HCT116 (cell line): ENCODE data around the gene SEPHS2. TPM values are rescaled to one million over a fixed set of nuclear protein-coding genes. Genes with fewer than 3 reads are reported as not detected.

Source experiments
- ATAC-seq: fragments of 200-7000 bp; cut with Tn5 transposase; 2 replicates; pipeline ENCODE4 v1.9.1; 2020; ENCODE audit warnings: mild to moderate bottlenecking, moderate library complexity
- BruUV-seq: library from RNA; stranded (reverse); fragments of 400-500 nt; replicated peaks from 2 replicates; lab custom pipeline; 2021; lab: Mats Ljungman, UMichigan
- CTCF ChIA-PET: fragments of 300-600 bp; sonication (Branson Sonifier 250); formaldehyde crosslinking; loops from one replicate; lab custom pipeline; 2021; ENCODE audit warnings: antibody characterized with exemption; lab: Charles Lee
- POLR2A ChIA-PET: fragments of 300-600, 350-600 bp; sonication (Branson Sonifier 250); formaldehyde crosslinking; loops from one replicate; lab custom pipeline; 2021; ENCODE audit warnings: antibody characterized with exemption; lab: Charles Lee
- RAD21 ChIA-PET, 2 experiments: fragments of 300-600 bp; sonication (Branson Sonifier 250); formaldehyde crosslinking; loops; one replicate each; lab custom pipeline; 2023; ENCODE audit warnings: low total read pairs in 2 of 2; ENCODE audit not compliant: uncharacterized antibody in 2 of 2, unreplicated experiment in 2 of 2, low non-redundant PET in 1 of 2; lab: Charles Lee
- DNase-seq: peaks from one replicate; pipeline ENCODE4 v3.0.0-alpha.2; 2010; ENCODE audit warnings: low read depth, low spot score
- H2AFZ ChIP-seq: fragments of 200-600 bp; shearing (Covaris generic), sonication (generic); 2 replicates; pipeline ENCODE4 v1.6.1; 2017; ENCODE audit warnings: low read depth, mixed run types, mixed read lengths, antibody characterized with exemption, low read length; ENCODE audit not compliant: poor library complexity, severe bottlenecking
- H3K27ac ChIP-seq: 2 replicates; pipeline ENCODE4 v1.5.1; 2012; ENCODE audit warnings: low read depth, low read length
- H3K27me3 ChIP-seq: fragments of 200-600 bp; sonication (generic); 2 replicates; pipeline ENCODE4 v1.6.1; 2016; ENCODE audit warnings: mixed run types, low read length, mixed read lengths; ENCODE audit not compliant: insufficient read depth
- H3K36me3 ChIP-seq, 2 experiments: fragments of 200-500 bp in 1 of 2; fragments of 200-600 bp in 1 of 2; sonication (Bioruptor generic) in 1 of 2; sonication (generic) in 1 of 2; 2 replicates each; pipeline versions ENCODE4 v1.5.1 to v1.6.1; 2014 to 2016; ENCODE audit warnings: low read length in 2 of 2, inconsistent platforms in 1 of 2, mixed read lengths in 1 of 2, mixed run types in 1 of 2; ENCODE audit not compliant: insufficient read depth in 2 of 2, control insufficient read depth in 1 of 2
- H3K4me1 ChIP-seq, 2 experiments: fragments of 200-600 bp in 1 of 2; sonication (generic) in 1 of 2; 2 replicates each; pipeline versions ENCODE4 v1.5.1 to v1.6.1; 2012 to 2017; ENCODE audit warnings: low read length in 2 of 2, inconsistent platforms in 1 of 2, mild to moderate bottlenecking in 1 of 2, mixed read lengths in 1 of 2, mixed run types in 1 of 2, moderate library complexity in 1 of 2; ENCODE audit not compliant: insufficient read depth in 2 of 2, control insufficient read depth in 1 of 2
- H3K4me2 ChIP-seq: fragments of 200-600 bp; sonication (generic); 2 replicates; pipeline ENCODE4 v1.6.1; 2017; ENCODE audit warnings: mixed run types, low read length, mixed read lengths
- H3K4me3 ChIP-seq, 2 experiments: fragments of 200-600 bp in 1 of 2; sonication (generic) in 1 of 2; replicated peaks in 1 of 2; 2 replicates each; pipeline ENCODE4 v1.5.1; 2011 to 2016; ENCODE audit warnings: low read length in 2 of 2, control low read depth in 1 of 2, low read depth in 1 of 2, mild to moderate bottlenecking in 1 of 2, mixed read lengths in 1 of 2, mixed run types in 1 of 2
- H3K79me2 ChIP-seq: fragments of 200-600 bp; sonication (generic); 2 replicates; pipeline ENCODE4 v1.6.1; 2017; ENCODE audit warnings: mild to moderate bottlenecking, mixed run types, low read length, moderate library complexity, mixed read lengths; ENCODE audit not compliant: insufficient read depth
- H3K9ac ChIP-seq: fragments of 200-600 bp; sonication (generic); 2 replicates; pipeline ENCODE4 v1.6.1; 2016; ENCODE audit warnings: low read length, mixed read lengths
- H3K9me2 ChIP-seq: fragments of 200-600 bp; sonication (generic), shearing (Covaris generic); 2 replicates; pipeline ENCODE4 v1.6.1; 2017; ENCODE audit warnings: mixed run types, mild to moderate bottlenecking, moderate library complexity; ENCODE audit not compliant: insufficient read depth
- H3K9me3 ChIP-seq, 2 experiments: fragments of 200-500 bp in 1 of 2; fragments of 200-600 bp in 1 of 2; sonication (Bioruptor generic) in 1 of 2; sonication (generic) in 1 of 2; 2 replicates each; pipeline ENCODE4 v1.6.1; 2014 to 2017; ENCODE audit warnings: low read length in 2 of 2, mixed read lengths in 2 of 2, inconsistent platforms in 1 of 2, low read depth in 1 of 2, mild to moderate bottlenecking in 1 of 2, mixed run types in 1 of 2, moderate library complexity in 1 of 2; ENCODE audit not compliant: control insufficient read depth in 1 of 2, insufficient read depth in 1 of 2
- H4K20me1 ChIP-seq: fragments of 200-600 bp; sonication (generic), shearing (Covaris generic); 2 replicates; pipeline ENCODE4 v1.6.1; 2017; ENCODE audit warnings: mixed run types, mild to moderate bottlenecking, moderate library complexity; ENCODE audit not compliant: insufficient read depth
- CEBPB ChIP-seq: IDR thresholded peaks from 2 replicates; pipeline ENCODE4 v1.6.1; 2012; ENCODE audit warnings: low read depth
- CTCF ChIP-seq, 3 experiments: fragments of 200-600 bp in 1 of 3; sonication (generic) in 1 of 3; IDR thresholded peaks in 2 of 3; conservative IDR thresholded peaks in 1 of 3; 2 replicates each; pipeline ENCODE4 v1.5.1; 2012 to 2017; ENCODE audit warnings: low read depth in 2 of 3, low read length in 2 of 3, antibody characterized with exemption in 1 of 3, borderline replicate concordance in 1 of 3, control low read depth in 1 of 3, mild to moderate bottlenecking in 1 of 3, mixed read lengths in 1 of 3, mixed run types in 1 of 3, moderate library complexity in 1 of 3; ENCODE audit not compliant: insufficient read depth in 1 of 3
- EZH2 ChIP-seq: fragments of 200-600 bp; sonication (generic); IDR thresholded peaks from 2 replicates; pipeline ENCODE4 v1.6.1; 2017; ENCODE audit warnings: antibody characterized with exemption, mixed run types
- EZH2phosphoT487 ChIP-seq: fragments of 200-600 bp; IDR thresholded peaks from 2 replicates; pipeline ENCODE4 v1.6.1; 2018; ENCODE audit warnings: antibody characterized with exemption, borderline replicate concordance
- JUND ChIP-seq: IDR thresholded peaks from 2 replicates; pipeline ENCODE4 v1.6.1; 2012
- MAX ChIP-seq: IDR thresholded peaks from 2 replicates; pipeline ENCODE4 v1.6.1; 2012
- RAD21 ChIP-seq: IDR thresholded peaks from 2 replicates; pipeline ENCODE4 v1.6.1; 2012; ENCODE audit warnings: low read depth, mild to moderate bottlenecking
- REST ChIP-seq: IDR thresholded peaks from 2 replicates; pipeline ENCODE4 v1.6.1; 2012; ENCODE audit warnings: low read depth
- SIN3A ChIP-seq: IDR thresholded peaks from 2 replicates; pipeline ENCODE4 v1.6.1; 2012; ENCODE audit warnings: low read depth
- SP1 ChIP-seq: IDR thresholded peaks from 2 replicates; pipeline ENCODE4 v1.6.1; 2012; ENCODE audit warnings: low read depth
- SRF ChIP-seq: IDR thresholded peaks from 2 replicates; pipeline ENCODE4 v1.6.1; 2012; ENCODE audit warnings: low read depth
- intact Hi-C: fragments of 100-400 bp; cut with micrococcal nuclease; formaldehyde crosslinking; loops from 2 replicates; pipeline ENCODE4 v1.10.0; 2022
- total RNA-seq: library from RNA; stranded (reverse); gene quantifications from one replicate; pipeline ENCODE4 v1.2.1, GENCODE V29; 2021; ENCODE audit not compliant: unreplicated experiment

The SEPHS2 gene
- total RNA-seq, 1 experiment from 2014 or later, result 51.3 TPM

GRCh38 chr16:30458561-30459394 is 13.1 kb upstream of the SEPHS2 start:
- BruUV-seq, result no TSS peak

More at GRCh38 chr16:30458561-30459394, 13.1 kb upstream of the SEPHS2 start:
- Histone ChIP-seq H3K4me3 (no peak overlapping the region), H3K9me3 (no peaks in the 10 kb centered on the region)
- intact Hi-C loops, result no loop called here
- TF ChIP-seq REST (no peak), SP1 (no peak), JUND (no peak), EZH2 (no peak), CEBPB (no peak), SRF (no peak), MAX (no peak), EZH2phosphoT487 (no peak), SIN3A (no peak), RAD21 (no peak), CTCF (IDR thresholded peaks at IDR 0.05 in 2 of 3, conservative IDR thresholded peaks at IDR 0.05 in 1 of 3; ENCODE audit: borderline replicate concordance in 1 of 3, insufficient read depth in 1 of 3, low read depth in 2 of 3, low read length in 2 of 3) (no peak)
- TF ChIP-seq, all 23 proteins: peak for 0
- CTCF ChIA-PET, result interaction anchor here (0.6 to 1.5 kb wide), 2 partner anchors 9 to 17 kb away, joined by 3 to 4 read pairs; no protein-coding TSS in a partner anchor
- ATAC-seq (no peak), DNase-seq (no peak)
- Histone ChIP-seq H3K9me2 (no peaks in the 10 kb centered on the region), H2AFZ (no peak overlapping the region), H3K27ac (no peak overlapping the region), H3K36me3 (no peaks in the 10 kb centered on the region), H3K79me2 (no peaks in the 10 kb centered on the region), H3K9ac (no peak overlapping the region), H3K27me3 (no peaks in the 10 kb centered on the region), H3K4me1 (no peaks in the 10 kb centered on the region), H3K4me2 (no peak overlapping the region), H4K20me1 (no peaks in the 10 kb centered on the region)
- RAD21 ChIA-PET, result no interaction called here
- POLR2A ChIA-PET, result interaction anchor here (0.5 kb wide), 1 partner anchor 179 kb away, joined by 3 read pairs; no protein-coding TSS in a partner anchor
